Body of pancreas (tissue), 4 donors: ENCODE data around the gene ADAMTS15.

Experiments
- CTCF ChIP-seq, 7 experiments: fragments of 450-650 bp in 4 of 7; fragments of 200-600 bp in 3 of 7; sonication (generic) in 3 of 7; IDR thresholded peaks; one replicate each; pipeline ENCODE4 v1.5.1; 2016 to 2019; ENCODE audit warnings: antibody characterized with exemption in 7 of 7
- POLR2A ChIP-seq, 3 donors: fragments of 450-650 bp; IDR thresholded peaks; one replicate each; pipeline ENCODE4 v1.6.1; 2016; ENCODE audit warnings: antibody characterized with exemption in 3 of 3, mild to moderate bottlenecking in 2 of 3

- TF ChIP-seq POLR2A (IDR thresholded peaks at IDR 0.05) (no peak), CTCF (IDR thresholded peaks at IDR 0.05) (no peak)
These were observed 43.0 kb upstream of the ADAMTS15 start for GRCh38 chr11:130405428-130405827.
